HG02840 (cell line): Measurements from ENCODE around the gene VCX.
"Not testable (repeated sequence)": the region's sequence is repeated elsewhere in the genome, so short reads cannot be mapped to it uniquely, and the experiment has no call there.

ENCODE experiments used
- ATAC-seq: cut with Tn5 transposase; IDR thresholded peaks from one replicate; pipeline ENCODE4 v1.9.1; 2021; ENCODE audit warnings: mild to moderate bottlenecking, moderate library complexity, moderate number of reproducible peaks; ENCODE audit not compliant: unreplicated experiment, low FRiP score

The VCX gene

DNA sequence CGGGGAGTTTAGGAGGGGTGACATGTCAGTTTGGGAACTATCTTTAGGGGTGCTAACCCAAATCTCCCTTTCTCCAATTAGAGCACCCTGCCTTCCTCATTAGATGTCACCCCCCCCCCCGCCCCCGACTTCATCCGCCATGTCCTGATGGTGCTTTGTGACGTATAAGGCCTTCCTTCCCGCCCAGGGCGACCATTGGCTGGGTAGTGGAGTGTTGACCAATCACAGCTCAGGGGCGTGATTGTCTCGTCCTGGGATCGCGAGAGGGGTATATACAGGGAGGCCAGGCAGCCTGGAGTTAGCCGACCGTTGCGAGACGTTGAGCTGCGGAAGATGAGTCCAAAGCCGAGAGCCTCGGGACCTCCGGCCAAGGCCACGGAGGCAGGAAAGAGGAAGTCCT is at the start of gene VCX:
Gene VCX (plus strand): TSS at position 301 of the 400 bp plus-strand sequence. CDS start 33 bp downstream, at position 334.
- ATAC-seq: not testable (repeated sequence)

DNA sequence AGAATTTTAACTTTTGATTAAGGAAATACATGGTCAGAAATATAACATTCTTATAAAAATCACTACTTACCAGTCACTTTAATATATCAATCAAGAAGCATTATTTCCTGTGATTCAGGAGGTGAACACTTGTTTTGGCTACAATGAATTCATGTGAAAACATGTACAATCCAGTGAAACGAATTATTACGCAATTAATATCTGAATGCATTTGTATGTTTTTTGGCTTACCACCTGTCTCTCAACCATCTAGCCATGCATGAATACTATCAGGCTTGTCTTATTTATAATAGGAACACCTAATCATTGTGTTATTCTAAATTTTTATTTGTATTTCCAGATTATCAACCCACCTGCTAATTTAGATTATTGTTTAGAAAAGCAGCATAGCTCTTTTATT is 44.6 kb upstream of the VCX start:
- ATAC-seq: no peak

DNA sequence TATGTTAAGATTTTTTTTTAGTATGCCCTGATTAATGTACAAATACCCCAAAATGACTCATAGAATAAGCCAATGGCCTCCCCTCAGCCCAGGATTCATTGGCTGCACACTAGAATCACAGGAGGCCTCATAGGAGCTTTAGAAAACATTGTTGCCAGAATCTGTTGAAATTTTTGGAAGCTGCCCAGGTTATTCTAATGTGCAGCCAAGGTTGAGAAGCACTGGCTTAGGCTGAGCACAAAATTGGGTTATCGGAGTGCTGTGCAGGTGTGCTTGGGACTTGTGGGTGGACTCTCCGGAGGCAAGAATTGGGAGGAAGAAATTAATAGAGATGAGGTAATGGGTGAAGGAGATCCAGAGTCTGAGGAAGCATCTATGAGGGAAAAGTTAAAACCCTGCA is 41.3 kb upstream of the VCX start:
- ATAC-seq: no peak

DNA sequence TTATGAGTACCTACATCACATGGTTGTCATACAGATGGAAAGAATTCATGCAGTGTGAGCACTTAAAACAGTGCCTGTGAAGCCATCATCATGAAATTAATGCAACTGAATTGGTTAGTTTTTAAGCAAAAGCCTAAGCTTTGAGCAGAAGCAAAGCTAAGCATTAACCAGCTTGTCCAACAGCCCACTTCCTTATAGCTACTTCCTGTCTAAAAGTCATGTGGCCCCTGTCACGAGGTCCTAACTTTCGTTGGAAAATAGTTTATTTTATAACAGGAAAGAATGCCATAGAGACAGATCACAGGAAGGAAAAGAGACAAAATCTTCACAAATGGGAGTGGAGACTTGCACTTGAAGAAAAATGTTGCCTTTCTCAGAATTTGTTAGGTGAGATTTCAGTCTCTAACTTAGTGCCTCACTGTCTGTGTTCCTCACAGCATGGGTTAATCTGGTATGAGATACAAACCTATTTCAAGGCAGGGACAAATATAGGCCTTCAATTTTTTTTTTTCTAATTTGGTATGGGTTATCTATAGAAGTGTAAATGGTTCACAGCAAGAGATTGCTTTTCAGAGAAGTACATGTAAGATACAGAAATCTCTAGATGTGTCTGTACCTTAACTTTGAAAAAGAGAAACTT is 27.7 kb upstream of the VCX start:
- no peak for ATAC-seq

DNA sequence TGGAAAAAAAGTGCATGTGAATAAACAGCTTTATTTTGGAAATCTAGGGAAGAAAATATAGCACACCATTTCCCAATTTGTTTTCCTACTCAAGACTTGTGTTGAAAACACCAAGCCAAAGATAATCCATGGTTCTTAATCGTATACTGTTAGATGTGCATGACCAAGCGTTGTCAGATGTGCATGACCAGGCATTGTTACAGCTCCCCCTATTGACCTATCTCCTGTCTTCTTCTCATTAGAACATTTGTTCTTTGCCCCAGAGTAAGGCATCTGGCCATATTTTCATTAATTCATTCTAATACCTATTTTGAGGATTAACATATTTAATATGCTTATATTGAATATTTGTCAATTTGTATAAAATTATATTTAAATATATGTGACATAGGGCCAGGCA is 14.4 kb upstream of the VCX start:
- no peak for ATAC-seq

DNA sequence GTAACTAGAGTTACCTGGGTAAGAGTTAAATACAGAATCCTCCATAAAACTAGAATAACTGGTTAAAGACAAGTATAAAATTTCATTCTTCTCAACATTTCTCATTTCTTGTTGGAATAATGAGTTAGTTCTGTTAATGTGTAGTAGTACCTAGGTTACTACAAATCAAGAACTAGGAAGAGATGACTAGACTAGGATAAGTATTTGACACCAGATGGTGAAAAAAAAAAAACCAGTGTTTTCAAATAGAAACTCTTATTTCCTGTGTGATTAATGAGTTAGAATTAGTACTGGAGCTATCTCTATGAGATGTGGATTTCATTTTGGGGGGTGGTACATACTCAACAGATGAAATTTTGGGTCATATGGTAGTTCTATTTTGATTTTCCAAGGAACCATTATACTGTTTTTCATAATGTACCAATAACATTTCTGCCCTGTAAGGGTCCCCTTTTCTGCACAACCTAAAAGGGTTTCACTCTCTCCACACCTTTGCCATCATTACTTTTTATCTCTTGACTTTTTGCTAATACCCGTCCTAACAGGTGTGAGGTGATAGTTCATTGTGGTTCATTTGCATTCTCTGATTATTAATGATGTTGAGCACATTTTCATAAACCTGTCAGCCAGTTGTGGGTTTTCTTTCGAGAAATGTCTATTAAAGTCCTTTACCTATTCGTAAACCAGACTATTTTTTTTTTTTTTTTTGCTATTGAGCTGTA is 1.7 kb upstream of the VCX start:
- ATAC-seq: no peak

DNA sequence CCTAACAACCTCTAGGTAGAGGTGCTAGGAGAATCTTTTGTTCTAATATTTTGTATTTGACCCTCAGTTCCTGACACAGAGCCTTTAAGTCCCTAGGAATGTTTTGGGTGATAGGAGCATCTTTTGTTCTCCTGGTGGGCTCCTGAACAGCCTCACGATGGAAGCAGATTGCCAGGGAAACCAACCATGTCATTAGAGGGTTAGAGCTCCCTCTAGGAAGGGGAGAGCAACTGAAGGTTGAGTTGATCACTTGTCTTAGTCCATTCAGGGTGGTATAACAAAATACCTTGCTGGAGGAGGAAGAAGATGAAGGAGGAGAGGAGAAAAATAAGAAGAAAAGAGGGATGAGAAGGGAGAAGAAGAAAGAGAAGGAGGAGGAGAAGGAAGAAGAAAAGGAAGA is 9.2 kb downstream of the VCX start:
- no peak for ATAC-seq

DNA sequence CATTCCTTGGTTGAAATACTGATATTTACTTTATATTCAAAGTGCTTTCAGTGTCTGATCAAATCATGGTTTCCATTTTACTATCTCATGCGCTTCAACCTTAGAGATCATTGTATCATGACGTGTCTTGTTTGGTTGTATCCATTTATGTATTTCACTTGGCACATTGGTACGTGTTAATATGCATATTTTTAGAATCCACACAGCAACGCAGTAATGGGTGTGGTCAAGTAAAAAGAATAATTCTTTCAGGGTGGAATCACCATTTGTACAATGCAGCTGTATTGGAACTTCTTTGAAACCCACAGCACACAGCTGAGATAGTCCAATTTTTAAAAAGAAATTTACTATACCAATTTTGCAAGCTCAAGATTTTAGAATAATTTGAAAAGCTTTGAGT is 29.1 kb downstream of the VCX start:
- ATAC-seq: no peak

DNA sequence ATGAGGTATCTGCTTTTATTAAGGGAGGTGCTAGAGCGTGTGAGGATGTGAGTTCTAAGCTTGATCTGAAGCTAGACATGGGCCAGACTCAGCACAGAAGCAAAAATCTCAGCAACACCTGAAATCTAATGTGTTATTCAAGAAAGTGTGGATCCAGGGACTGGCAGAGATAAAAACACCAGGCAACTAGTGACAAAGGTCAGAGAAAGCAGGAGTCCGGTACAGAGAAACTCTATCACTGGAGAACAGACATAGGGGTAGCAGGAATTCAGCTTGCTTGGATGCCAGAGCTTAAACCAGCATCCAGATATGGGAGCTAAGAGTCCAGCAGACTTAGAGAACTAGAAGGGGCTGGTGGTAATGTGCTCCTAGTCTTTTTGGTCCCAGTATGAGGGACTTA is 34.0 kb downstream of the VCX start:
- ATAC-seq: no peak

DNA sequence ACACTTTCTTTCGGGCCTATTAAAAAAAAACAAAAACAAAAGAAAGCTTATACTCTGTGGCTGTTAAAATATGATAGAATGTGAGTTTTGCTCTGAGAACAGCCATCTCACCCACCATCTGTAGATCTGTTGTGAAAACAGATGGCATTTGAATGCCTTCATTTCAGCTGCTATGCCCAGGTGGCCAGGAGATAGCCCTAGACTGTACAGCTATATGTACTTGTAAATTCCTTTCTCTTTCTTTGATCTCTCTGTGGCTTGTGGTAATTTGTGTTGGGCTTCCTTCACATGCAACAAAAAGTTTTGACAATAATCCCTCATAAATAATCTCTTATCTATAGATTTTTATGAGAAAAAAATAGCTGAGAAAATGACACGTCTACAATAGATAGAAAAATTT is 46.2 kb downstream of the VCX start:
- no peak for ATAC-seq

DNA sequence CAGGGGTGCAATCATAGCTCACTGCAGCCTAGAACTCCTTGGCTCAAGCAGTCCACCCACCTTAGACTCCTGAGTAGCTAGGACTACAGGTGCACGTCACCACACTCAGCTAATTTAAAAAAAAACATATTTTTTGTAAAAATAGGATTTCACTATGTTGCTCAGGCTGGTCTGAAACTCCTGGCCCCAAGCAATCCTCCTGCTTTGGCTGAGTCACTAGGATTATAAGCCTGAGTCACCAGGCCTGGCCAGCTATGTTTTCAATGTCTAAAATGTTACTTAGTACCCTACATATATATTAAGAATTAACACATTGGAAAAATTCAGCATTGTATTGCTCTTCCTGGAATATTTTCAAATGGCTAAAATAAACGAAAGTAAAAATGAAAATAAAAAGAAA is 46.7 kb downstream of the VCX start:
- ATAC-seq: no peak

DNA sequence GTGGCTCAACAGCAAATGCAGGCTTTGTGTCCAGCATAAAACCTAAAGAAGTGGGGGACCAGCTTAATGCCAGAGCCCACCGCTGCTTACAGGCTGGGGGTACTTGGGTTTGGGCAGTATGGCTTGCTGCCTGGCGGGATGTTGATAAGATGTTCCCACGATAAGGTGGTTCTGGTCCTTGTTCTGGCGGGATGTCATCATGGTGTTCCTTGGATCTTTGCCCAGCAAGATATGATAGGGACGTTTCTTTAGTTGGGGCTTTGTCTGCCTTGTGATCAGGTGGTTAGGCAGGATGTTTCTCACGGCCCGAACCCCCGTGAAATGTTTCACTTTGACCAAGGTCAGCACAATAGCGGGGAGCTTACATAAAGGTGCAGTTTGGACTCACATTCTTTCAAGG is 49.0 kb downstream of the VCX start:
- ATAC-seq: no peak
